ENCODE measurements around the gene TCF7L1. TPM values are rescaled to one million over a fixed set of nuclear protein-coding genes. Genes with fewer than 3 reads are reported as not detected.

TCF7L1 gene
- total RNA-seq, 2 experiments from 2014 or later = not detected

- ChIA-PET CTCF (no interaction called here), POLR2A (no interaction called here)
- Histone ChIP-seq H3K36me3 (ENCODE audit: insufficient read depth, low read length) (no peaks in the 10 kb centered on the region), H3K27me3 (ENCODE audit: control insufficient read depth in 1 of 2, insufficient read depth in 2 of 2, low read length in 2 of 2) (no peaks in the 10 kb centered on the region), H3K4me1 (ENCODE audit: insufficient read depth, low read length) (no peaks in the 10 kb centered on the region), H3K4me3 (ENCODE audit: low read length) (no peak overlapping the region), H3K9me3 (ENCODE audit: control insufficient read depth in 1 of 2, insufficient read depth in 1 of 2, low read length in 2 of 2) (no peaks in the 10 kb centered on the region), H3K27ac (ENCODE audit: low read depth in 1 of 2, low read length in 2 of 2) (no peak overlapping the region)
- H3K27ac Mint-ChIP-seq = no peak overlapping the region
- no peak overlapping the region for H3K4me3 Mint-ChIP-seq
- H3K9me3 Mint-ChIP-seq = no peaks in the 10 kb centered on the region
- ATAC-seq (ENCODE audit: poor library complexity) (no peak), DNase-seq (no peak)
- H3K4me1 Mint-ChIP-seq (ENCODE audit: low read depth) = peaks cover 4% of the 10 kb centered on the region
- TF ChIP-seq CTCF (IDR thresholded peaks at IDR 0.05) = no peak
- H3K27me3 Mint-ChIP-seq = peaks cover 45% of the 10 kb centered on the region
- intact Hi-C loops (cut with DNase I, micrococcal nuclease) = no loop called here
- no peaks in the 10 kb centered on the region for H3K36me3 Mint-ChIP-seq (ENCODE audit: low read depth)
These were observed 106.9 kb downstream of the TCF7L1 start for GRCh38 chr2:85240055-85240454.

- no peaks in the 10 kb centered on the region for H3K27me3 ChIP-seq (ENCODE audit: control insufficient read depth in 1 of 2, insufficient read depth in 2 of 2, low read length in 2 of 2)
- no peak overlapping the region for H3K4me3 ChIP-seq (ENCODE audit: low read length)
- ChIA-PET POLR2A (no interaction called here), CTCF (no interaction called here)
- Mint-ChIP-seq H3K27me3 (peaks cover 29% of the 10 kb centered on the region), H3K36me3 (ENCODE audit: low read depth) (no peaks in the 10 kb centered on the region), H3K4me1 (ENCODE audit: low read depth) (peaks cover 4% of the 10 kb centered on the region), H3K27ac (no peak overlapping the region), H3K4me3 (no peak overlapping the region), H3K9me3 (no peaks in the 10 kb centered on the region)
- no peak for TF ChIP-seq CTCF (IDR thresholded peaks at IDR 0.05)
- H3K4me1 ChIP-seq (ENCODE audit: insufficient read depth, low read length) = no peaks in the 10 kb centered on the region
- no peak for DNase-seq
- no peaks in the 10 kb centered on the region for H3K9me3 ChIP-seq (ENCODE audit: control insufficient read depth in 1 of 2, insufficient read depth in 1 of 2, low read length in 2 of 2)
- no peak overlapping the region for H3K27ac ChIP-seq (ENCODE audit: low read depth in 1 of 2, low read length in 2 of 2)
- no peak for ATAC-seq (ENCODE audit: poor library complexity)
- no peaks in the 10 kb centered on the region for H3K36me3 ChIP-seq (ENCODE audit: insufficient read depth, low read length)
- intact Hi-C loops (cut with DNase I, micrococcal nuclease) = no loop called here
These were observed 109.1 kb downstream of the TCF7L1 start for GRCh38 chr2:85242321-85242720.

GRCh38 chr2:85243101-85244072, 110.2 kb downstream of the TCF7L1 start:
- H3K27ac ChIP-seq (ENCODE audit: low read depth in 1 of 2, low read length in 2 of 2) = no peak overlapping the region
- no peak overlapping the region for H3K27ac Mint-ChIP-seq
- H3K36me3 Mint-ChIP-seq (ENCODE audit: low read depth) = no peaks in the 10 kb centered on the region
- no peak overlapping the region for H3K4me3 Mint-ChIP-seq
- no peak for TF ChIP-seq CTCF (IDR thresholded peaks at IDR 0.05)
- H3K9me3 Mint-ChIP-seq = no peaks in the 10 kb centered on the region
- peaks cover 4% of the 10 kb centered on the region for H3K4me1 Mint-ChIP-seq (ENCODE audit: low read depth)
- peaks cover 20% of the 10 kb centered on the region for H3K27me3 Mint-ChIP-seq
- CTCF ChIA-PET = no interaction called here
- DNase-seq (peak in 4 of 14 experiments; percentile 7 to 37 (median 24)), ATAC-seq (ENCODE audit: poor library complexity) (no peak)
- H3K27me3 ChIP-seq (ENCODE audit: control insufficient read depth in 1 of 2, insufficient read depth in 2 of 2, low read length in 2 of 2) = no peaks in the 10 kb centered on the region
- H3K36me3 ChIP-seq (ENCODE audit: insufficient read depth, low read length) = no peaks in the 10 kb centered on the region
- H3K9me3 ChIP-seq (ENCODE audit: control insufficient read depth in 1 of 2, insufficient read depth in 1 of 2, low read length in 2 of 2) = no peaks in the 10 kb centered on the region
- POLR2A ChIA-PET = no interaction called here
- no peaks in the 10 kb centered on the region for H3K4me1 ChIP-seq (ENCODE audit: insufficient read depth, low read length)
- intact Hi-C loops (cut with DNase I, micrococcal nuclease) = no loop called here
- no peak overlapping the region for H3K4me3 ChIP-seq (ENCODE audit: low read length)
